Thyroid gland (tissue), 4 donors: ENCODE results near the gene EFCC1.

Source experiments
- CTCF ChIP-seq, 6 experiments: fragments of 200-600 bp in 3 of 6; fragments of 450-650 bp in 3 of 6; sonication (generic) in 3 of 6; IDR thresholded peaks; one replicate each; pipeline ENCODE4 v1.5.1; 2016 to 2019; ENCODE audit warnings: antibody characterized with exemption in 6 of 6, mild to moderate bottlenecking in 2 of 6, inconsistent platforms in 1 of 6, moderate library complexity in 1 of 6
- POLR2A ChIP-seq, 2 donors: fragments of 450-650 bp; IDR thresholded peaks; one replicate each; pipeline ENCODE4 v1.6.1; 2017; ENCODE audit warnings: antibody characterized with exemption in 2 of 2, mild to moderate bottlenecking in 2 of 2, moderate library complexity in 1 of 2

DNA sequence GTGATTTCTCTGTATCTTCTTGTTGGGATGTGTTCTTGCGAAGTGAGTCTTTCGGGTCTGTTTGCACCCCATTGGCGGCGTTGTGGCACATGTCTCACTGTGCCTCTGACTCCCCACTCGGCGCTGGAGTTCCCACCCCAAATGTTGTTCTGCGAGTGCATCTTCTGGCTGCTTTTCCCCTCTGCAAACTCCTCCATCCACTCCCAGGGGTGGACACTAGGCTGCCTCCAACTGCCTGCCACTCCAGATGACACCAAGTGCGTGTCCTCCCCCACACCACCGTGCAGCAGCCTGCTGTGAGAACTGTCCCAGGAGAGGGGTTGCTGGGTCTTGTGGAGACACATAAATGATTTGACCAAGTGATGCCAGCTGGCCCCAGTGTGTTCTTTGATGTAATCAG, 17.6 kb downstream of the EFCC1 start:
- no peak for TF ChIP-seq CTCF (IDR thresholded peaks at IDR 0.05)
- TF ChIP-seq POLR2A (IDR thresholded peaks at IDR 0.05), result no peak
